PC-9 (cell line): ENCODE measurements around the gene OR11L1. TPM values are rescaled to one million over a fixed set of nuclear protein-coding genes. Genes with fewer than 3 reads are reported as not detected.

ENCODE experiments used
- BruUV-seq: library from RNA; stranded (reverse); fragments of 400-500 nt; replicated peaks from 2 replicates; lab custom pipeline; 2021; lab: Mats Ljungman, UMichigan
- CTCF ChIA-PET: fragments of 300-600 bp; sonication (Branson Sonifier 250); formaldehyde crosslinking; loops from one replicate; lab custom pipeline; 2022; ENCODE audit warnings: antibody characterized with exemption; lab: Charles Lee
- POLR2A ChIA-PET: fragments of 300-600 bp; sonication (Branson Sonifier 250); formaldehyde crosslinking; loops from one replicate; lab custom pipeline; 2022; ENCODE audit warnings: antibody characterized with exemption; ENCODE audit not compliant: unreplicated experiment; lab: Charles Lee
- DNase-seq, 2 experiments: peaks; one replicate each; pipeline versions ENCODE4 v3.0.0 to v3.0.0-alpha.2; 2015 to 2022; ENCODE audit warnings: mixed read lengths in 1 of 2
- H2AFZ ChIP-seq: fragments of 200-600 bp; sonication (generic); 2 replicates; pipeline ENCODE4 v1.8.1; 2017; ENCODE audit warnings: antibody characterized with exemption
- H3F3A ChIP-seq: fragments of 200-600 bp; sonication (generic); 2 replicates; pipeline ENCODE4 v1.8.1; 2017; ENCODE audit warnings: antibody characterized with exemption, mild to moderate bottlenecking, low read depth; ENCODE audit not compliant: insufficient read depth
- H3K27ac ChIP-seq: fragments of 200-600 bp; sonication (generic); 2 replicates; pipeline ENCODE4 v1.6.1; 2016; ENCODE audit warnings: mixed run types
- H3K27me3 ChIP-seq: fragments of 200-600 bp; sonication (generic); 2 replicates; pipeline ENCODE4 v1.6.1; 2016; ENCODE audit warnings: low read depth, mixed run types; ENCODE audit not compliant: insufficient read depth
- H3K36me3 ChIP-seq: fragments of 200-600 bp; sonication (generic); 2 replicates; pipeline ENCODE4 v1.6.1; 2016; ENCODE audit warnings: low read depth, mixed run types
- H3K4me1 ChIP-seq: fragments of 200-600 bp; sonication (generic); replicated peaks from 2 replicates; pipeline ENCODE4 v1.6.1; 2016; ENCODE audit warnings: mixed run types; ENCODE audit not compliant: insufficient read depth
- H3K4me2 ChIP-seq: fragments of 200-600 bp; sonication (generic); 2 replicates; pipeline ENCODE4 v1.6.1; 2017; ENCODE audit warnings: mixed run types
- H3K4me3 ChIP-seq: fragments of 200-600 bp; sonication (generic); 2 replicates; pipeline ENCODE4 v1.6.1; 2016; ENCODE audit warnings: mixed run types
- H3K79me2 ChIP-seq: fragments of 200-600 bp; sonication (generic); 2 replicates; pipeline ENCODE4 v1.6.1; 2017; ENCODE audit warnings: low read depth, mixed run types
- H3K9me2 ChIP-seq: fragments of 200-600 bp; sonication (generic); 2 replicates; pipeline ENCODE4 v1.8.1; 2017; ENCODE audit warnings: mild to moderate bottlenecking; ENCODE audit not compliant: insufficient read depth
- H3K9me3 ChIP-seq: fragments of 200-600 bp; sonication (generic); 2 replicates; pipeline ENCODE4 v1.8.1; 2016; ENCODE audit warnings: low read depth; ENCODE audit not compliant: insufficient read depth
- H4K20me1 ChIP-seq: fragments of 200-600 bp; sonication (generic); 2 replicates; pipeline ENCODE4 v1.8.1; 2017; ENCODE audit not compliant: insufficient read depth
- EZH2 ChIP-seq: fragments of 200-600 bp; sonication (generic); IDR thresholded peaks from 2 replicates; pipeline ENCODE4 v1.8.0; 2017; ENCODE audit warnings: antibody characterized with exemption, low read depth
- intact Hi-C: fragments of 100-400 bp; cut with micrococcal nuclease; formaldehyde crosslinking; loops from one replicate; pipeline ENCODE4 v1.10.0; 2022; ENCODE audit not compliant: unreplicated experiment
- total RNA-seq: library from RNA; stranded (reverse); gene quantifications from 2 replicates; pipeline ENCODE4 v1.2.3, GENCODE V29; 2021
- TF ChIP-seq, protein P1 (sequence below): fragments of 200-600 bp; sonication (generic); conservative IDR thresholded peaks from 2 replicates; pipeline ENCODE4 v1.6.1; 2017; ENCODE audit warnings: mixed run types, antibody characterized with exemption, mild to moderate bottlenecking, moderate library complexity

Gene OR11L1
- total RNA-seq, 1 experiment from 2014 or later, result not detected

DNA sequence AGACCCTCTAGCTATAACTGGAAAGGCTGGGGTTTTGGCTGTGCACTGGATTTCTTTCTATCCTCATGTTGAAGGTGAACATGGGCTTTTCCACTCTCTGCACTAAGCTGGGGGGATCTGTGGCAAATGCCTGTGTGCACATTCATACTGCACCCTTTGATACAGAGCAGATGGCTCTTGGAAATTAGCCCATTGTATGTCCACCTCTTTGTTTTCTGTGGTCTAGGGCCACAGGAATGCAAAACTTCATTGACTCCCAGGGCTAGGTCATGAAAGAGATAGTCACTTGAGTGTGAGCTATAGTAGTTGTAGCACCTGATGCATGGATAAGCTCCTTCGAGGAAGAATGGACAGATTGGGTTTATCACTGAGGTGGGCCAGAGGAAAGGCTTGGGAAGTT is 12.0 kb downstream of the OR11L1 start:
- no peaks in the 10 kb centered on the region for H3K9me2 ChIP-seq
- intact Hi-C loops, result no loop called here
- CTCF ChIA-PET, result no interaction called here
- H3K27ac ChIP-seq, result no peak overlapping the region
- DNase-seq, result no peak
- H2AFZ ChIP-seq, result no peak overlapping the region
- no TSS peak for BruUV-seq
- no peak overlapping the region for H3K4me3 ChIP-seq
- H3K27me3 ChIP-seq, result no peaks in the 10 kb centered on the region
- H4K20me1 ChIP-seq, result no peaks in the 10 kb centered on the region
- no peaks in the 10 kb centered on the region for H3K4me1 ChIP-seq
- H3K79me2 ChIP-seq, result no peaks in the 10 kb centered on the region
- no peak overlapping the region for H3K4me2 ChIP-seq
- no peaks in the 10 kb centered on the region for H3K9me3 ChIP-seq
- TF ChIP-seq, protein P1, sequence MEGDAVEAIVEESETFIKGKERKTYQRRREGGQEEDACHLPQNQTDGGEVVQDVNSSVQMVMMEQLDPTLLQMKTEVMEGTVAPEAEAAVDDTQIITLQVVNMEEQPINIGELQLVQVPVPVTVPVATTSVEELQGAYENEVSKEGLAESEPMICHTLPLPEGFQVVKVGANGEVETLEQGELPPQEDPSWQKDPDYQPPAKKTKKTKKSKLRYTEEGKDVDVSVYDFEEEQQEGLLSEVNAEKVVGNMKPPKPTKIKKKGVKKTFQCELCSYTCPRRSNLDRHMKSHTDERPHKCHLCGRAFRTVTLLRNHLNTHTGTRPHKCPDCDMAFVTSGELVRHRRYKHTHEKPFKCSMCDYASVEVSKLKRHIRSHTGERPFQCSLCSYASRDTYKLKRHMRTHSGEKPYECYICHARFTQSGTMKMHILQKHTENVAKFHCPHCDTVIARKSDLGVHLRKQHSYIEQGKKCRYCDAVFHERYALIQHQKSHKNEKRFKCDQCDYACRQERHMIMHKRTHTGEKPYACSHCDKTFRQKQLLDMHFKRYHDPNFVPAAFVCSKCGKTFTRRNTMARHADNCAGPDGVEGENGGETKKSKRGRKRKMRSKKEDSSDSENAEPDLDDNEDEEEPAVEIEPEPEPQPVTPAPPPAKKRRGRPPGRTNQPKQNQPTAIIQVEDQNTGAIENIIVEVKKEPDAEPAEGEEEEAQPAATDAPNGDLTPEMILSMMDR, result no peak
- no peak for TF ChIP-seq EZH2
- no peaks in the 10 kb centered on the region for H3F3A ChIP-seq
- POLR2A ChIA-PET, result interaction anchor here (0.6 kb wide), 1 partner anchor 982 kb away, joined by 5 read pairs; no protein-coding TSS in a partner anchor
- H3K36me3 ChIP-seq, result no peaks in the 10 kb centered on the region

DNA sequence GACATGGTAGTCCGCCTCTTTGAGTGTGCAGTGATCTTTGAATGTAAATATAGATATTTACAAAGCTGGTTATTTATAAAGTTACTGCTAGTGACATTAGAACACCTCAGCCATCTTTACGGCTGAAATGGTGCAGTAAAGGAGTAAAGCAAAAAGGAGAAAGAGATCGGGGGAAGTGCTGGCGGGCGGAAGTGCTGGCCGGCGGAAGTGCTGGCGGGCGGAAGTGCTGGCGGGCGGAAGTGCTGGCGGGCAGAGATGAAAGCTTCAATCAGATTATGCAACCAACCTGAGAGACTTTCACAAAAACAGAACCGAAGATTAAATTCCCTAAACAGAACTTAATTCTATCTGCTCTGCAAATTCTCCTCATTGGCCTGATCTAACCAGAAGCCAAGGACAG is 16.3 kb downstream of the OR11L1 start:
- H3F3A ChIP-seq, result no peaks in the 10 kb centered on the region
- no peak overlapping the region for H3K27ac ChIP-seq
- POLR2A ChIA-PET, result no interaction called here
- no peaks in the 10 kb centered on the region for H3K4me1 ChIP-seq
- DNase-seq, result no peak
- H3K4me3 ChIP-seq, result no peak overlapping the region
- CTCF ChIA-PET, result no interaction called here
- no peaks in the 10 kb centered on the region for H3K9me2 ChIP-seq
- no TSS peak for BruUV-seq
- H3K4me2 ChIP-seq, result no peak overlapping the region
- H3K79me2 ChIP-seq, result no peaks in the 10 kb centered on the region
- intact Hi-C loops, result no loop called here
- no peaks in the 10 kb centered on the region for H3K27me3 ChIP-seq
- TF ChIP-seq, protein P1, result no peak
- TF ChIP-seq EZH2, result no peak
- H3K36me3 ChIP-seq, result no peaks in the 10 kb centered on the region
- H4K20me1 ChIP-seq, result no peaks in the 10 kb centered on the region
- H3K9me3 ChIP-seq, result no peaks in the 10 kb centered on the region
- H2AFZ ChIP-seq, result no peak overlapping the region

DNA sequence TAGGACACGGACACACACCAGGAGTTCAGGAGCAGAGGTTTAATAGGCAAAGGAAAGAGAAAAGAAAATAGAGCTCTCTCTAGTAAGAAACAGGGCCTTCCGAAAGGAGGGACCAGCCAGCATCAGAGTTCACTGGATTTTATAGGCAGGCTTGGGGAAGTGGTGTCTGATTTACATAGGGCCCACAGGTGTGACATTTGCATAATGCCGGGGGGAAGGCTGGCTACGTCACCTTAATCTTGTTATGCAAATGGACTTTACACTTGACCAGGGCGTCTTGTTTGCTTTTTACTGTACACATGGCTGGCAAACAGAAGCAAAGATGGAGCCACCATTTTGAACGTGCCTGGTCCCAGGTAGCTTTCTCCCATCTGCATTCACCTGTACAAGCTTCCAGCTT is 17.7 kb downstream of the OR11L1 start, which contains the start of gene OR14A16:
Gene OR14A16, minus strand, starts transcription at position 97 of the 400 bp plus-strand sequence. CDS start 8,390 bp downstream, outside the sequence.
- no peak within 1 kb of the TSS for H3K27ac ChIP-seq
- no peaks in the 10 kb centered on the region for H4K20me1 ChIP-seq
- no peaks in the 10 kb centered on the region for H3K9me3 ChIP-seq
- no peak for DNase-seq
- POLR2A ChIA-PET, result no interaction called here
- CTCF ChIA-PET, result no interaction called here
- no peaks in the 10 kb centered on the region for H3K27me3 ChIP-seq
- H3K36me3 ChIP-seq, result no peaks in the 10 kb centered on the region
- H2AFZ ChIP-seq, result no peak within 1 kb of the TSS
- no peak within 1 kb of the TSS for H3K4me3 ChIP-seq
- TF ChIP-seq EZH2, result no peak
- TF ChIP-seq, protein P1, result no peak
- no peaks in the 10 kb centered on the region for H3K4me1 ChIP-seq
- no TSS peak for BruUV-seq
- H3K4me2 ChIP-seq, result no peak within 1 kb of the TSS
- no peaks in the 10 kb centered on the region for H3K79me2 ChIP-seq
- no peaks in the 10 kb centered on the region for H3K9me2 ChIP-seq
- intact Hi-C loops, result no loop called here
- no peaks in the 10 kb centered on the region for H3F3A ChIP-seq
